GM21825 (cell line): ENCODE measurements around the gene SRR.
"Not testable (repeated sequence)": the region's sequence is repeated elsewhere in the genome, so short reads cannot be mapped to it uniquely, and the experiment has no call there.

Experiments used
- ATAC-seq: cut with Tn5 transposase; IDR thresholded peaks from one replicate; pipeline ENCODE4 v1.9.1; 2021; ENCODE audit warnings: mild to moderate bottlenecking, moderate library complexity; ENCODE audit not compliant: unreplicated experiment

The SRR gene

GRCh38 chr17:2303204-2304188 is at the start of gene SRR, which contains the start of gene SMG6:
SRR (plus strand) TSS chr17:2303950; CDS start chr17:2315561, 11,611 bp downstream.
SMG6 (minus strand) TSS chr17:2303785; CDS start chr17:2303720, 65 bp downstream.
- peak; percentile 78 for ATAC-seq

GRCh38 chr17:2258830-2259229 is 44.9 kb upstream of the SRR start:
- not testable (repeated sequence) for ATAC-seq

GRCh38 chr17:2259769-2260536 is 43.8 kb upstream of the SRR start:
- ATAC-seq: peak; percentile 59

- no peak for ATAC-seq
These were observed 41.6 kb upstream of the SRR start for GRCh38 chr17:2262135-2262587.

- ATAC-seq: no peak
These were observed 40.3 kb upstream of the SRR start for GRCh38 chr17:2263183-2264066.

- no peak for ATAC-seq
These were observed 39.5 kb upstream of the SRR start for GRCh38 chr17:2264067-2264860.

- not testable (repeated sequence) for ATAC-seq
These were observed 38.6 kb upstream of the SRR start for GRCh38 chr17:2265166-2265565.

- ATAC-seq: peak; percentile 64
These were observed 37.5 kb upstream of the SRR start for GRCh38 chr17:2266045-2266864.

- ATAC-seq: peak; percentile 18
These were observed 36.9 kb upstream of the SRR start for GRCh38 chr17:2266865-2267228.

GRCh38 chr17:2267354-2267753 is 36.4 kb upstream of the SRR start:
- no peak for ATAC-seq

GRCh38 chr17:2271985-2272702 is 31.6 kb upstream of the SRR start:
- ATAC-seq: no peak

GRCh38 chr17:2274414-2274813 is 29.3 kb upstream of the SRR start:
- ATAC-seq: no peak

GRCh38 chr17:2275722-2276121 is 28.0 kb upstream of the SRR start:
- ATAC-seq: no peak

GRCh38 chr17:2277429-2278170 is 26.1 kb upstream of the SRR start:
- no peak for ATAC-seq

GRCh38 chr17:2279707-2280106 is 24.0 kb upstream of the SRR start:
- ATAC-seq: no peak

GRCh38 chr17:2282297-2282873 is 21.4 kb upstream of the SRR start:
- no peak for ATAC-seq

- ATAC-seq: no peak
These were observed 20.4 kb upstream of the SRR start for GRCh38 chr17:2283302-2283701.
